D341Med (cell line): ENCODE measurements around the gene AKR1B1.

Experiments used
- DNase-seq: peaks from one replicate; pipeline ENCODE4 v3.0.0; 2012; ENCODE audit warnings: low spot score

AKR1B1 gene

DNA sequence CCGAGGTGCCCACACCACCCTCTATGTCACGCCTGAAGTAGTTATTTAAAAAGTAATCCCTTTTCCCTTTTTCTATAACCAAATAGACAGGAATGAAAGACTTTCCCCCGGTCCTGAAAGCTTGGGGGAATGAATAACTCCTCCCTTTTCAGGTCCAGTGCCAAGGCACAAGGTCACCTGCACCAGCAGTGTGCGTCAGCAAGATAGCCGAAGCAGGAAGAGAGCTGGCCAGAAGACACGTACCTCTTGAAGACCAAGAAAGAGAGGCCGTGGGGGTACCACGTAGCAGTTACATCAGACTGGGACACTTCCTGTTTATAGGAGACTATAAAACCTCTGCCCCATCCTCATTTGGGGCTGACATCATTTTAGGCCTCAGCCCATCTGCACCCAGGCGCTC lies 10.7 kb upstream of the AKR1B1 start:
- DNase-seq, result no peak

DNA sequence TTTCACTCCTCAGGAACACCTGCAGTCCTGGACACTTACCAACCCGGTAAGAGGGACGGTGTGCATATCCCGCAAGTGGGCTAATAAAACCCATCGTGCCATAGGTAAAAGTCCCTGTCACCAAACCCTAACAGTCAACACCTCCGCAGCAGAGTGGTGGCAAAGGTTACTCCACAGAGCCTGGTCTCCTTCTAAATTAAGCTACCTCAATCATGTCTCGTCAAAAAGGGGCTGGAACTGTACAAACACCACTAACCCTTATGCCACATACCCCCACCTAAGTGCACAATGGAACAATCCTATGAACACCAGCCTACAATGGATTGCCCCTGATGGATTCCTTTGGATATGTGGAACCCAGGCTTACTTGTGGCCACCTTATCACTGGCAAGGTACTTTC lies 9.6 kb upstream of the AKR1B1 start:
- no peak for DNase-seq

DNA sequence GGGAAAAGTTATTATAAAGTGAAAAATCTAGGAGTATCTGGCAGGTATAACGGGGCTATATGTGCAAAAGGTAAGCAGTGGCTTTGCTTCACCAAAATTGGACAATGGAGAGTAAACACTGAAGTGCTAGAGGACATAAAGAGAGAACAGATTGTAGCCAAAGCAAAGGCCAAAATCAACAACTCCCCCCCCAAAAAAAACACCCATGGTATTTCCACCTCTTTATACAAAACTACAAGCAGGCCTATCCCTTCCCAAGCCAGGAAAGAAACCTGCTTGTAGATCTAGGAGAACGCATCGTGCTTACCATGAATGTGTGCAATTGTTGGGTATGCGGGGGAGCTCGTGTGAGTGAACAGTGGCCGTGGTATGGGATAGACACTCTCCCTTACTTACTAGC lies 9.2 kb upstream of the AKR1B1 start:
- no peak for DNase-seq

DNA sequence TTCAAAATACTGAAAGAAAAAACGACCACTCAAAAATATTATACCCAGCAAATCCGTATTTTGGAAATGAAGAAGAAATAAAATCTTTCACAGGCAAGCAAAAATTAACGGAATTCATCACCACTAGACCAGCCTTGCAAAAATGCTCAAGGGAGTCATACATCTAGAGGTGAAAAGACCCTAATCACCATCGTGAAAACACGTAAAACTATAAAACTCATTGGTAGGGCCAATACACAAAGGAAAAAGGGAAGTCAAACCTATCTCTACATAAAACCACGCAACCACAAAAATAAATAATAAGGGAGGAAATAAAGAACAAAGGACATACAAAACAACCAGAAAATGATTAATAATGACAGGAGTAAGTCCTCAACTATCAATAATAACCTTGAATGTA lies 6.6 kb upstream of the AKR1B1 start:
- DNase-seq, result no peak

DNA sequence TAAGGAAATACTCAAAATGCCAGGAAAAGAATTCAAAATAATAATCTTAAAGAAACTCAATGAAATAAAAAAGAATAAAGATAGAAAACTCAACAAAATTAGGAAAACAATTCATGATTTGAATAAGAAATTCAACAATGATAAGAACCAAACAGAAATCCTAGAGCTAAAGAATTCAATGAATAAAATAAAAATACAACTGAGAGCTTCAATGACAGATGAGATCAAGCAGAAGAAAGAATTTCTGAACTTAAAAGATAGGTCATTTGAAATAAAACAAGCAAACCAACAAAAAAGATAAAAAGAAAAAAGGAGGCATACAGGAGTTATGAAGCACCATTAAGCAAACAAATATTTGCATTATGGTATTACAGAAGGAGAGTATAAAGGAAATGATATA lies 5.6 kb upstream of the AKR1B1 start:
- no peak for DNase-seq

DNA sequence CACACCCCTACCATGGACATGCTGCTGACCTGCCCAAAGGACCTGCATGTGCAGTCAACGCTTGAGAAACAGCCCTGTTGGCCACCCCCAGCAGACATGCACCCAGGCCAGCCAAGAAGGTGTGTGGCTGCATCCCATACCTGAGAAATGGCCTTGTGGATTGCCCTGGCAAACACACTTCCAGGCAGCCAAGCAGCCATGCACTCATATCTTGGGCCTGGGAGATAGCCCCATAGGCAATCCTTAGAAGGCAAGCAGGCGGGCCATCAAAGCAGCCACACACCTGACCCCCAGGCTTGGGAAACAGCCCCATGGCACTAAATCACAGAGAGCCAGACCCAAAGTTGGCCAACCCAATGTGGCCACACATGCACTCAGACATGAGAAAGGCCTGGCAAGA lies 4.9 kb upstream of the AKR1B1 start:
- DNase-seq, result no peak

DNA sequence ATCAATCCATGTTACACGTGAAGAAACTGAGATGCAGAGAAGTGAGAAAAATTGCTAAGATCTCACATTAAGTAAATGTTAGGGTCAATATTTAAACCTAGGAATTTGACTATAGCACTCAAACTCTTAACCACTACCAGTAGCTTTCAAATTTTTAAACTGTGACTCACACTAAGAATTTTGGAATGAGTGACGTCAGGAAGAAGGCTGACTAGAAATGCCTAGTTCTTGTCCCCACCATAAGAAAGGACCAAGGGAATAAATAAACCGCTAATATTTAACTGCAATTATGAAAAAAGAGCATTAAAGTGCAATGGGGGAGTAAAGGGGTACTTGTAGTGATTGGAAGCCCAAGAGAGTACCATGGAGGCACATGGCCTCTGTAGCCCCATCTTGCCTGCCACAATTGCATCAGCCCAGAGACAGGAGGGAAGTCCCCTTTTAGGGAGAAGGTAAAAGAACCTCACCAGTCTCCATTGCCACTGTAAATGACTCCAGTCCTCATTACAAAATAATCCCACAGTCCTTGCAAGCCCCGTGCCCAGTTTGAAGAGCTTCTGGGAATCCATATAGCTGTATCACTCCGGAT lies 3.5 kb upstream of the AKR1B1 start:
- DNase-seq, result no peak

DNA sequence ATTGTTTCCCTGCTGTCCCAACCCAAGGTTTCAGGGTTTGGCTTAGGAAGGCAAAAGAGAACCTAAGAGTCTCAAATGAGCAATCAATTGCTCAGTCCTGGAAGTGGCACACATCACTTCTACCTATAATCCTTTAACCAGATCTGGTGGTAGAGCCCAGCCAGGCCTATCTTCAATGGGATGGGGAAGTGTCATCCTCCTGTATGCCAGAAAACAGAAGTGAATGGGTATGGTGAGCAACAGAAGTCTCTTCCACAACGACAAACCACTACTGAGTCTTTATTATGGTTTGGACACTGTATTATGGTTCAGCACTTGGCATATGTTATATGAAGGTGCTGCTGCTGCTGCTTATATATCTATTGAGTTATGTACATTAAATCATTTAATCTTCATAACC lies 3.0 kb upstream of the AKR1B1 start:
- DNase-seq, result no peak

DNA sequence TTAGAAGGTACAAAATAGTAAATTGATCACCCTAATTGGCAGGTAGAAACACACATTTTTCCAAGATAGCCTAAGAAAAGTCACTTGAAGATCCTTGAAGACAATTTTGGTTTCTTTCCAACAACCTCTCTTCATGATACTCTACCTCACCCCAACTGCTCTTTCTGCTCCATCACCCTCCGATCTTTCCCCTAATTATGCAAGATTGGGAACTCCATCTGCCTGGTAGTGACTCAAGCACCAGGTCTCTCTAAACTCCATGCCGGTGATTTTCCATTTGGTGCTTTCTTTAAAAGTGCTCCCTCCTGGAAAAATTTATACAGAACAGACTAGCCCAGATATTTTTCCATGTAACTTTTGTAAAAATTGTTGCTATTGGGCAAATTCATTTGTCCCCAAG lies 1.1 kb upstream of the AKR1B1 start:
- DNase-seq, result no peak

DNA sequence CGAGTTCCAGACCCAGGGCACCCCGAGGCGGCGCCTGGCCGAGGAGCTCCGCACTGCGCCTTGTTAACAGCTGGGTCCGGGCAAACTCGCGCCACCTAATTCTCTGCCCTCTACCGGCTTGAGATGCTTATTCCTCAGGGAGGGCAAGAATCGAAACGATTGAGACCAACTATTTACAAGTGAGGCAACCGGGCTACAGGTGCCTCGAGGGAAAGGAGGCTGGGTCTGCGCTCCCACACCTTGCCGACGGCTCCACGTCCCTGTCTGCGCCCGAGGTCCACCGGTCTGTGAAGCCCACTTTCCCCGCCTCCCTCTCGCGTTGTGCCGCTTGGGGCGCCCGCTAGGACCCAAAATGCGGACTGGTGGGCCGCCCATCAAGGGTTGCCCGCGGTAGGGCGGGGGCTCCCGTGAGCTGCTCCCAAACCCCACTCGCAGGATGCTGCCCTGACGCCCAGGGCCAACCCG lies 527 bp downstream of the AKR1B1 start:
- peak; percentile 81 for DNase-seq

DNA sequence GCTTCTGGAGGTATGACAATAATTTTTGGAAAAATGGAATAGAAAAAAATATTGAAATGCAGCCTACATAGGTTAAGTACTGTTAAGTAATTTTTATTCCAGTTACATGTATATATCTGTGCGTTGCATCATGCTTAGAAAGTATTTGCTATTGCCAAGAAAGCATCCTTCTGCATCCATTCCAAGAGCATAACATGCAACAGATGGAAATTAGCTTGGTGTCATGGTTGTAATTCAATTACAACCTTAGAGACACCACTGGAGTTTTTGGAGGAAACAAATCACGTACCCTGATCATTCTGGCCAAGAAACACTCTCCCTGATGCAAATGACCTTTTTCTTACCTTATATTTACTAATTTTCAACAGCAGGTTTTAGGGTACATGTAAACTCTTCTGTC lies 1.7 kb downstream of the AKR1B1 start:
- DNase-seq, result no peak

DNA sequence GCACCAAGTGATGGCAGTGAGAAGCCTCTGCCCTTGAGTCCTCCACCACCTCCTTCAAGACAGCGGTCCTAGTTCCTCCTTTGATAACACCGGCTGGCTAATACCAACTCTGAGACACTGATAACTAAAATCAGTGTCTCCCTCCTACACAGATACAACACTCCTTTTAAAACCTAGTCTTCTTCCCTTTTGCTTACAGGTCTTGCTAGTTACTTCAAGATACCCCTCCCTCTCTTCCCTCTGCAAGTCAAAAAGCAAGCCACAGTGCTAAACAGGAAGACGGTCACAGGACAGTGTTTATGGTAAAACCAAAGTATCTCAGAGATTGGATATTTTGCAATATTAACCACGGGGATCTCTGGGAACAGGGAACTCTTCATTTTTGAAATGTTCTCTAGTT lies 4.6 kb downstream of the AKR1B1 start:
- no peak for DNase-seq

DNA sequence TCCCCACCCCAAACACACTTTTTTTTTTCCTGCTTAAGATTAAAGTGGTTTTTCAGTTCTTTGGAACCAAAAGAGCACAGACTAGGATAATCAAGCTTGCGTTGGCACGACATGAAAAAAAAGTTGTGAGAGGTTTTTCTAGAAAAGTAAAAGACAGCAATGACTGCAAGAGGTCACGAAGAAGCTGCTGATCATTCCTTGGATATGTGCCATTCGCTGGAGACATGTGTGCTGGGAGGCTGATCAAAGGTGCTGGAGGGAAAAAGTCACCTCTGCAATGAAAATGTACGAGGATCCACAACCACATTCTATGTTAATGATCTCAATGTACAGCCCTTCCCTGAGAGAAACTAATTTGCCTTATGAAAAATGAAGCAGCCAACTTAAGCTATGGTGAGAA lies 5.4 kb downstream of the AKR1B1 start:
- no peak for DNase-seq

DNA sequence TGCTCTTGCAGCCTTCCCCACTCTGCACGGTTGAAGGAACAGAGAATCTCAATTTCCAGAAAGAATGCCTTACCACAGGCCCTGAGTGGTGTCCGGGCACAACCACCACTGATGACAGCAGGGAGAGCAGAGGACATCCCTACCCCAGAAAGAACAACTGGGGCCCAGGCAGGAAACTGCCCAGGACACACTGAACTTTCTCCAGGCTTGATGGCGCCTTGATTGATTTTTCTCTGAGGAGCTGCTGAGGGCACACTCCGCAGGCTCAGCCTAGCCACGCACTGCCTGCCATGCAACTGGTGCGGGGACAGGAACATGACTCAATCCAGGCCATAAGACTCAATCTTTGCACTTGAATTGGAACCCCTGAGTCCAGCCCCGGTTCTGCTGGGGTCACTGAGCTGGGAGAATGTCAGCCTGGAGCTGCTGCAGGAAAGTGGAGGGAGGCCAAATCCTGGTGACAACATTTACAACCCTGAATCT lies 5.9 kb downstream of the AKR1B1 start:
- no peak for DNase-seq

DNA sequence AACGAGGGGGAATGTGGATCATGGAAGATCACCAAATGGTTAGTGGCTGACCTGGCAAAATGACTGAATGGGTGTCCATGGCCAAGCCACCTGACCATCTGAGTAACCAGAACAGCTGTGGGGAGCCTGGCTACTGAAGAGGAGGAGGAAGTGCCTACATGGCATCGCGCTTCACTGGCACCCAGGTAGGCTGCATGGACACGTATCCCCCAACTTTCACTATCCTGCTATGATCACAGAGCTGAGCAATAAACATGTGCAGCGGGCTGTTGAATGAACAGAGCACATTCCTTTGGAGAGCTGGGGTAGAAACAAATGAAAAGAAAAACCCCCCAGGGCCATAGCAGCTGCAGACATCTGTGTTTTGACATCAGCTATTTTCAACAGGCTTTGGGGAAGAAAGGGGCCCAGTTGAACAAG lies 6.5 kb downstream of the AKR1B1 start:
- no peak for DNase-seq

DNA sequence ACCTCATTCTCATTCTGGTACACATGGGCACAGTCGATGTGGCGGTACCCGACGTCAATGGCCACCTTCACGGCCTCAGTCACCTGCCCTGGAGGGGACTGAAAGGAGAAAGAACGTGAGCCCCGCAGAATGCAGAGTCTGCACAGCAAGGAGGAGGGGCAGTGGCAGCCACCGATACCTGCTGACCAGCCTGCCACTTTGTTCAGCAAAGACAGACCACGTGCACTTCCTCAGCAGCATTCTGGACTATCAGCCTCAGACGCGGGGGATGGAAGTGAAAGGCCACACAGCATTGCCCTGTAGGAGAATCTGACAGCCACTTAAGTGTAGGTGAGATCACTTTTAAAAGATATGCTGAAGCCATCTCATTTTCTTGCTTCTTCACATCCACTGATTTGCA lies 7.2 kb downstream of the AKR1B1 start:
- no peak for DNase-seq

DNA sequence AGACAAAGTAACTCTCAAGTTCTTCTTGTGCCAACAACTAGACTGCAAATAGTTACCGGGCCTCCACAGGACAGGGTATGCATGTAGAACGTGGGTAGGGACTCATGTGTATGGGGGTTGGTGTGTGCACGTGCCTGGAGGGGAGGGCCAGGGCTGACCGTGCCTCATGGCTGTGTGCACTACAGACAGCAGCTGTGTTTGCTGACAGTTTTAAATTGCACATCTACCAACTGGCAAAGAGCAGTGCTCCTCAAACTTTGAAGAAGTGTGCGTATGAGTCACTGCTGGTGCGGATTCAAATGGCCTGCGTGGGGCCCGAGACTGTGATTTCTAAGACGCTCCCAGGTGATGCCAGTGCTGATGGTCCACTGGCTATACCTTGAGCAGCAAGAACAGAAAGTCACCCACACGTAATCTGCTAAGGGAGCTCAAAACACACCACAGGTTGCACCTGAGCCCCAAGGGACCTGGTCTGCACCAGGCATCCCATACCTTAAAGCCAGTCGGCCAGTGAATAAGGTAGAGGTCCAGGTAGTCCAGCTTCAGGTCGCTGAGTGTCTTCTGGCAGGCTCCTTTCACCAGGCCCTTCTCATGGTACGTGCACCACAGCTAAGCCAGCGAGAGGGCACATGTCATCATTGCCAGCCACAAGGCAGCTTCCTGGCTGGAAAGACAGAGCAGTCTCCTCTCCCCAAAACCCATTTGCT lies 8.5 kb downstream of the AKR1B1 start:
- DNase-seq, result no peak

DNA sequence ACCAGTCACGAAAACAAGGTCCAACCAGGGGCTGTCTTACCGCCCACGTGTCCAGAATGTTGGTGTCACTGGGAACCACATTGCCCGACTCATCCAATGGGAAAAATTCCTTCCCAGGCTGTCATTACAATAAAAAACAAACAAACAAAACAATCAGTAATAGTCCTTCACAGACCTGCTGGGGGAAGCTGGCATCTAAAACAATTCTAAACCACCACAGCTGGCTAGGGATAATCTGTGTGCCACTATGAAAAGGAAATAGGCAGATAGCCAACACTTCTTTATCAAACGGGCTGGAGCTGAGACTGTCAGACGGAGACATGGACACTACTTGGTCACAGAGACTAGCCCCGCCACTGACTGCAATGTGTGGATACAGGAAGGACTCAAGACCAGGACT lies 9.2 kb downstream of the AKR1B1 start:
- DNase-seq, result no peak

DNA sequence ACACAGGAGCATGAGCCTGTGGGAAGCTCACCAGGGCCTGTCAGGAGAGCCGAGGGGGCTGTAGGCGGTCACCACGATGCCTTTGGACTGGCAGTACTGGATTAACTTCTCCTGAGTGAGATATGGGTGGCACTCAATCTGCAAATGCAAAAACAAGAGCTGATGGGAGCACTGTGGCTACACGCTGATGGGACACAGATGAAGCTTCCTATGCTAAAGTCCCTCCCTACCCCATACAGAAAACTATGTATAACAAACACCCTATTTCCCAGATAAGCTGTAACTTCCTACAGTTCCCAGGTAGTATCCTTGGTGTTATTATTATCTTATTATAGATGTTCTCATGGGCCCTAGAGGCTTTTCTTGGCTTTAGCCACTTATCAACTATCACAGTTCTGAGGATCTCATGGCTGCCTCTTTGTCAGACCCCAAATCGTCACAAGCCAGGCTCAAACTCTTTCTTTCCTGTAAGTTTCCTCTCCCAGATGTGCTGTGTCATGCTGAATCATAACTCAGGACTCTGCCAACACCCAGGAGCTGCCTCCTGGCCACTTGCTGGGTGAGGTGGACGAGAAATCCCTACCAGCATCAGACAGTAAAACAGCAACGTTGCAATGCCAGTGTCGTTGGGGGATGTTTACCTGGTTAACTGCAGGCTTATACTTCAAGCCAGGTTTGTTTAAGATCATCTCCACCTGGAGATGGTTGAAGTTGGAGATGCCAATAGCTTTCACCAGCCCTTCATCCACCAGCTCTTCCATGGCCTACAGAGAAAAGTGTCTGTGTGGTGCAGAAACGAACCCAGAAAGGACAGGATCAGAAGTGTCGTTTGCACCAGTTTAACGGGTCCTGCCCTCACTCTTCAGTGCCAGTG lies 10.3 kb downstream of the AKR1B1 start:
- no peak for DNase-seq

DNA sequence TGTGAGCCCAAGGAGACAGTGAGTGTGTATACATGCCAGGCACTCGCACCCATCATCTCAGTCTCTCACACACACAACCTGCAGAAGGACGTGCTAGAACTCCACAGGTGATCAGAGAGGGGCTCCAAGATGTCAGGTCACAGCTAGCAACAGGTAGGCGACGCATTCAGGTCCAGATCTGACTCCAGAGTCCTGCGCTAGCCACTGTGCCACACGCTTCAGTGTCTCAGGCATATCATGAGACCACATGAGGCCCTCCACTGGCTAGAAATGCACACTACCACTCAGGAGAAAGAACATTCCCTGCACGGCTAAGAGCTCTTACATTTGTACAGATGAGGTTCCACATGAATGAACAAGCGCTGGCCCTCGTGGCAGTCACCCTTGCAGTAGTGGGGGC lies 11.5 kb downstream of the AKR1B1 start:
- DNase-seq, result no peak

DNA sequence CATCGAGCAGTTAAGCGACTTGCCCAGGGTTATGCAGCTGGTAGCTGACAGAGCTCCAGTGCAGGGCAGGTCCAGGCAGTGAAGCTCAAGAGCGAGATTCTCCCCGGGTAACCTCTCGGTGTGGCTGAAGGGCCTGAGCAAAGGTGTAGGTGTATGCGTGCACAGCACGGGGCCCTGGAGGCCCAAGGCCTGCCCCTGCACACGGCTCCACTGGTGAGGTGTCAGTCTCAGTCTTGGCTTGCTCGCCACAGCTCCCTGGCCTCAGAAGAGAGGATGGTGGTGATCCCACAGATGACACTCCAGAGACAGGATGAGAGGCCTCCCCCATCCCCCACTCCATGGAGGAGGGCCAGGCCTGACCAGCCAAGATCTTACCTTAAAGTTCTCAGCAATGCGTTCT lies 12.0 kb downstream of the AKR1B1 start:
- DNase-seq, result no peak

DNA sequence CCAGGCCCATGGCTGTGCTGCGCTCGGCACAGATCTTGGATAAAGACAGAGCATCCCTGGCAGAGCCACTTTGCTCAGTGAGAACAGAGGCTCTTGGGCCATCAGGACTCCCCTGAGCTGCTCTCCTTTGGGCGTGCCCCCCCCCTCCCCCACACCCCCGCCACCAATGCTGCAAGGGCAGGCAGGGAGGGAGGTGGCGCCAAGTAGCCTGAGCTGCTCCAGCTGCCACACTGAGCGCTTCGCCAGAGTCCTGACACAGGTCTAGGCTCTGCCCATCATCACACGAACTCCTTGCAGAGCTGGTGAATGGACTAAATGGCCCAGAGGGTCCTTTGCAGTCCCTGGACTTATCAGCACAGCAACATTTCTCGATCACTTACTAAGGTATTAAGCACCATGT lies 12.5 kb downstream of the AKR1B1 start:
- DNase-seq, result no peak

DNA sequence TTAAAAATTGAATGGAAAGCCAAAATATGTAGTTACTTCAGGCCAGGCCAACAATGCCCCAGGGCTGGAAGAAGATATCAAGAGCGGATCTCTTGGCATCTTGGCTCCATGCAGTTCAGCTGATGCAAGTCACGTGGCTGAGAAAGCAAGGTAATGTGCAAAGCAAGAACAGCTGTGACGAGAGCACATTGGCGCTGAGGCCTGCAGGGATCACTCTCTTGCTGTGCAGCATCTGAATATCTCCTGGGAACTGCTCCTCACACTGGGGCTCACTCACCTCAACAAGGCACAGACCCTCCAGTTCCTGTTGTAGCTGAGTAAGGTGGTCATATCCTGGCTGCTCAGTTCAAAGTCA lies 14.0 kb downstream of the AKR1B1 start:
- no peak for DNase-seq
